Measurements from ENCODE around the gene CFAP99. TPM values are rescaled to one million over a fixed set of nuclear protein-coding genes. Genes with fewer than 3 reads are reported as not detected.

The CFAP99 gene
- polyA plus RNA-seq, 1 donor = 0.09 TPM

DNA sequence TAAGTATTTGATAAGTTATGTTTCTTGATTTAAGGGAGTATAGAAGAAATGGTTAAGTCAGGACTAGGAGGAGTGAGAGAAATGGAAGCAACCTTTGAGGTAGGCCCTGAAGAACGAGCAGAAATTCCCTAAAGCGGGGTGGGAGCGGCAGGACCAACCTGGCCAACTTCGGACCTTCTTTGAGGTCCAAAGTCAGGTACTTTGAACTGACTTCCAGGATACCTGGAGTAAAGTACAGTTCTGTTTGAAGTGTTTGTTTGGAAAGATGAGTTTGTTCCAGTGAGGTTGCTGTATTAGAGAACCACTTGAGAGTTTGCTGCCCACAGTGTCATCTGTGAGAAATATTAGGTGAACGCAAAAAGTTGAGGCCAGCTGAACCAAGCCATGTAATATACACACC lies 61.9 kb downstream of the CFAP99 start:
- Histone ChIP-seq H3K27me3 (ENCODE audit: control insufficient read depth, insufficient read depth, low read length) (no peaks in the 10 kb centered on the region), H3K36me3 (ENCODE audit: control insufficient read depth, insufficient read depth, low read length) (no peaks in the 10 kb centered on the region), H3K27ac (ENCODE audit: low read length) (no peak overlapping the region), H3K9me3 (ENCODE audit: control insufficient read depth, low read depth, low read length) (no peaks in the 10 kb centered on the region), H3K4me3 (ENCODE audit: low read length) (no peak overlapping the region), H3K4me1 (ENCODE audit: control insufficient read depth, insufficient read depth, low read length) (peaks cover 47% of the 10 kb centered on the region)
- no CpG with 5 or more reads among the region's 5 CpGs for WGBS (ENCODE audit: insufficient coverage, low lambda C conversion rate)
- no peak for DNase-seq

GRCh38 chr4:2482192-2482591 lies 63.4 kb downstream of the CFAP99 start:
- no peaks in the 10 kb centered on the region for H3K36me3 ChIP-seq (ENCODE audit: control insufficient read depth, insufficient read depth, low read length)
- H3K27ac ChIP-seq (ENCODE audit: low read length) = no peak overlapping the region
- no CpG with 5 or more reads among the region's 4 CpGs for WGBS (ENCODE audit: insufficient coverage, low lambda C conversion rate)
- H3K9me3 ChIP-seq (ENCODE audit: control insufficient read depth, low read depth, low read length) = no peaks in the 10 kb centered on the region
- DNase-seq = no peak
- peaks cover 45% of the 10 kb centered on the region for H3K4me1 ChIP-seq (ENCODE audit: control insufficient read depth, insufficient read depth, low read length)
- H3K4me3 ChIP-seq (ENCODE audit: low read length) = no peak overlapping the region
- H3K27me3 ChIP-seq (ENCODE audit: control insufficient read depth, insufficient read depth, low read length) = no peaks in the 10 kb centered on the region

GRCh38 chr4:2482693-2483092 lies 63.9 kb downstream of the CFAP99 start:
- DNase-seq = peak; percentile 31 to 57
- WGBS (ENCODE audit: insufficient coverage, low lambda C conversion rate) = no CpG with 5 or more reads among the region's 3 CpGs

DNA sequence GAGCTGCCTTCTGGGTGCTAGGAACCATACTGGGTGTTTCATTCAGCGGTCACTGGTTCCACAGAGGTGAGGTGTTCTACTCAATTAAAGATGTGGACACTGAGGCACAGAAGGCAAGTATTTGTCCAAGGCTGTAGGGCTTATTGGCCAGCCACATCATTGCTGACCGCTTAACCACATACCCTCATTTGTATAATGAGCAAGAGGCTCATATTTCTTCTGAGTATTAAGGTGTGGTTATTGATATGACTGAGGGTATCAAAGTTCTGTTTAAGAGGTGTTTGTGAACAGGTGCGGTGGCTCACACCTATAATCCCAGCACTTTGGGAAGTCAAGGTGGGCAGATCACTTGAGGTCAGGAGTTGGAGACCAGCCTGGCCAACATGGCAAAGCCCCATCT lies 64.5 kb downstream of the CFAP99 start:
- Histone ChIP-seq H3K4me1 (ENCODE audit: control insufficient read depth, insufficient read depth, low read length) (peaks cover 44% of the 10 kb centered on the region), H3K36me3 (ENCODE audit: control insufficient read depth, insufficient read depth, low read length) (no peaks in the 10 kb centered on the region), H3K4me3 (ENCODE audit: low read length) (no peak overlapping the region), H3K27me3 (ENCODE audit: control insufficient read depth, insufficient read depth, low read length) (no peaks in the 10 kb centered on the region), H3K9me3 (ENCODE audit: control insufficient read depth, low read depth, low read length) (no peaks in the 10 kb centered on the region), H3K27ac (ENCODE audit: low read length) (no peak overlapping the region)
- WGBS (ENCODE audit: insufficient coverage, low lambda C conversion rate) = no CpG with 5 or more reads among the region's 3 CpGs
- no peak for DNase-seq

More at GRCh38 chr4:2482693-2483092, 63.9 kb downstream of the CFAP99 start:
- Histone ChIP-seq H3K27ac (ENCODE audit: low read length) (no peak overlapping the region), H3K27me3 (ENCODE audit: control insufficient read depth, insufficient read depth, low read length) (no peaks in the 10 kb centered on the region), H3K36me3 (ENCODE audit: control insufficient read depth, insufficient read depth, low read length) (no peaks in the 10 kb centered on the region), H3K4me1 (ENCODE audit: control insufficient read depth, insufficient read depth, low read length) (peaks cover 45% of the 10 kb centered on the region), H3K9me3 (ENCODE audit: control insufficient read depth, low read depth, low read length) (no peaks in the 10 kb centered on the region), H3K4me3 (ENCODE audit: low read length) (no peak overlapping the region)

DNA sequence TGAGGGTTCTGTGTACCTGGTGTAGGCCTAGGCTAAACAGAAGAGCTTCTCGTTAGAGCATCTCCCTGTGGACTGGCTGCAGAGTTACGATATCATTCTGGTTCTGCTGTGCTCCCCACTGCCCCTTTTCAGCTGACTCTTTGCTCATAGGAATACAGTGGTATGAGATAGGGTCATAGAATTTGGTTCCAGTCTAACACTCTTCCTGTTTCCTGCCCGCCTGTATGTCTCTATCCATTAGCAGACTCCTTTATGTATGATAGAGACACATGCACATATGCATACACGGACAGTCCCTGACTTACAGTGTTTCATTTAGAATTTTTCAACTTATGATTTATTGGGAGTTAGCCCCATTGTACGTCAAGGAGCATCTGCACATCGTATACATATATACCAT lies 65.4 kb downstream of the CFAP99 start:
- WGBS (ENCODE audit: insufficient coverage, low lambda C conversion rate) = 92% methylated on average over 2 of the region's 6 CpGs
- no peak for DNase-seq
- Histone ChIP-seq H3K9me3 (ENCODE audit: control insufficient read depth, low read depth, low read length) (no peaks in the 10 kb centered on the region), H3K4me3 (ENCODE audit: low read length) (no peak overlapping the region), H3K4me1 (ENCODE audit: control insufficient read depth, insufficient read depth, low read length) (peaks cover 36% of the 10 kb centered on the region), H3K27me3 (ENCODE audit: control insufficient read depth, insufficient read depth, low read length) (no peaks in the 10 kb centered on the region), H3K36me3 (ENCODE audit: control insufficient read depth, insufficient read depth, low read length) (no peaks in the 10 kb centered on the region), H3K27ac (ENCODE audit: low read length) (no peak overlapping the region)

DNA sequence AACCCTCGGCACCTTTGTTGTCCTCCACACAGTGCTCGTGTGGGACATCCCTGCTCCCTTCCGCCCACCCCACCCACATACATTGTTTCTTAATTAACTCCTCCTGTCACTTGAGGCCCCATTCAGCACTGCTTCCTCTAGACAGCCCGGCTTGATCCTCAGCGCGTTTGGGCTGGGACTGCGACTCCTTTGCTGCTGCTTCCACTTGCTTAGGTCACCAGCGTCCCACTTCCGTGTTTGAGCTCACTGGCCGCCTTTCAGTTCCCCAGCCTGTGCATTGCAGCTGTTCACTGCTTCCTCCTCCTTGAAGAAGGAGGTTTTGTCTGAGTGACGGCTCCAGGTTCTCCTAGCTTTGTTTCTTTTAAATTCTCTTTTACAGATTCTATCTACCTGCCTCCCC lies 66.2 kb downstream of the CFAP99 start:
- 44% methylated on average over 1 of the region's 11 CpGs for WGBS (ENCODE audit: insufficient coverage, low lambda C conversion rate)
- no peaks in the 10 kb centered on the region for H3K9me3 ChIP-seq (ENCODE audit: control insufficient read depth, low read depth, low read length)
- no peak overlapping the region for H3K27ac ChIP-seq (ENCODE audit: low read length)
- peak; percentile 42 to 67 for DNase-seq
- peaks cover 29% of the 10 kb centered on the region for H3K4me1 ChIP-seq (ENCODE audit: control insufficient read depth, insufficient read depth, low read length)
- H3K4me3 ChIP-seq (ENCODE audit: low read length) = no peak overlapping the region
- no peaks in the 10 kb centered on the region for H3K27me3 ChIP-seq (ENCODE audit: control insufficient read depth, insufficient read depth, low read length)
- H3K36me3 ChIP-seq (ENCODE audit: control insufficient read depth, insufficient read depth, low read length) = peaks cover 7% of the 10 kb centered on the region

DNA sequence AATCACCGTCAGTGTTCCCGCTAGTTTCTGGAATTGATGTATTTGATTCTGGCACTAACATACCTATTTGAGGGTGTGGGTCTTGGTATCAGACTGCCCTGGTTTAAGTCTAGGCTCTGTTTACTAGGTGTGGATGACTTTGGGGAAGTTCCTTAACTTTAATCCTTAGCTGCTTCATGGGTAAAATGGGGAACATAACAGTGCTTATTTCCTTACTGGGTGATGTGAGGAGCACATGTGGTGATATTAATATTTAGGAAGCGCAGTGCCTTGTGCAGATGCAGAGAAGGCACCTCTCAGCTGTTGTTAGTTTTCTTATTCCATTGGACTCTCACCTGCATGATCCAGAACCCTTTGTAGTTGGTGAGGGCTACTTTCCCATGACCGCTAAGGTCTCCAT lies 67.2 kb downstream of the CFAP99 start:
- no peak for DNase-seq
- Histone ChIP-seq H3K27ac (ENCODE audit: low read length) (no peak overlapping the region), H3K4me1 (ENCODE audit: control insufficient read depth, insufficient read depth, low read length) (peaks cover 24% of the 10 kb centered on the region), H3K4me3 (ENCODE audit: low read length) (no peak overlapping the region), H3K9me3 (ENCODE audit: control insufficient read depth, low read depth, low read length) (no peaks in the 10 kb centered on the region), H3K36me3 (ENCODE audit: control insufficient read depth, insufficient read depth, low read length) (peaks cover 13% of the 10 kb centered on the region), H3K27me3 (ENCODE audit: control insufficient read depth, insufficient read depth, low read length) (no peaks in the 10 kb centered on the region)
- WGBS (ENCODE audit: insufficient coverage, low lambda C conversion rate) = no CpG with 5 or more reads among the region's 4 CpGs

DNA sequence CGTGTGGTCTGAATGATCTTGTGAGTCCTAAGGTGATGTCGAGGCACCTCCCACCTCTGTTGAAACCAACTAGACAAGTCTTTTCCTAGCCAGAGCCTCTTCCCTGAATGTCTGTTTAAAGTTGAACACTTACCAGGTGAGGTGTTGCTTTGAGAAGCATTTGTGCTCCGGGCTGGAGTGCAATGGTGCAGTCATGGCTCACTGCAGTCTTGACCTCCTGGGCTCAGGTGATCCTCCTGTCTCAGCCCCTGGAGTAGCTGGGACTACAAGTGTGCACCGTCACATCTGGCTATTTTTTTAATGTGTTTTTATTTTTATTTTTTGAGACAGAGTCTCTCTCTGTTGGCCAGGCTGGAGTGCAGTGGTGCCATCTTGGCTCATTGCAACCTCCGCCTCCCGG lies 68.2 kb downstream of the CFAP99 start:
- Histone ChIP-seq H3K9me3 (ENCODE audit: control insufficient read depth, low read depth, low read length) (no peaks in the 10 kb centered on the region), H3K27me3 (ENCODE audit: control insufficient read depth, insufficient read depth, low read length) (no peaks in the 10 kb centered on the region), H3K36me3 (ENCODE audit: control insufficient read depth, insufficient read depth, low read length) (peaks cover 21% of the 10 kb centered on the region), H3K4me3 (ENCODE audit: low read length) (no peak overlapping the region), H3K4me1 (ENCODE audit: control insufficient read depth, insufficient read depth, low read length) (peaks cover 14% of the 10 kb centered on the region), H3K27ac (ENCODE audit: low read length) (no peak overlapping the region)
- no CpG with 5 or more reads among the region's 6 CpGs for WGBS (ENCODE audit: insufficient coverage, low lambda C conversion rate)
- peak in 1 of 2 donors; percentile 54 for DNase-seq

DNA sequence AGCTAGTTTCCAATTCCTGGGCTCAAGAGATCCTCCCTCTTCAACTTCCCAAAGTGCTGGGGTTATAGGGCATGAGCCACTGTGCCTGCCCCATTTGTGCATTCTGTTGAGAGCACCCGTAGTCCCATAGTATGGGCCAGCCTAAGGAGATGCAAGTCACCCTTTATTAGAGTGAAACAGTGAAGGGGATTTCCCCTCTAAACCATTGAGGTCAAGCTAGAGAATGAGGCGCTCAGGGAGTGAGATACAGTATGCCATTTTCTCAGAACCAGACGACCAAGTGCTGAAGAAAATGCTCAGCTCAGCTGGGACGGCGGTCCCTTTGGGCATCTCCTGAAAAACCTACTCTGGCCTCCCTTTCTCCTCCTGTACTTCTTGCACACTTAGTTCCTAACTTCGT lies 68.9 kb downstream of the CFAP99 start:
- WGBS (ENCODE audit: insufficient coverage, low lambda C conversion rate) = 67% methylated on average over 1 of the region's 6 CpGs
- H3K27me3 ChIP-seq (ENCODE audit: control insufficient read depth, insufficient read depth, low read length) = no peaks in the 10 kb centered on the region
- H3K4me3 ChIP-seq (ENCODE audit: low read length) = no peak overlapping the region
- peaks cover 8% of the 10 kb centered on the region for H3K4me1 ChIP-seq (ENCODE audit: control insufficient read depth, insufficient read depth, low read length)
- DNase-seq = no peak
- no peak overlapping the region for H3K27ac ChIP-seq (ENCODE audit: low read length)
- H3K36me3 ChIP-seq (ENCODE audit: control insufficient read depth, insufficient read depth, low read length) = peaks cover 27% of the 10 kb centered on the region
- H3K9me3 ChIP-seq (ENCODE audit: control insufficient read depth, low read depth, low read length) = no peaks in the 10 kb centered on the region

- H3K27ac ChIP-seq (ENCODE audit: low read length) = no peak overlapping the region
- no peaks in the 10 kb centered on the region for H3K4me1 ChIP-seq (ENCODE audit: control insufficient read depth, insufficient read depth, low read length)
- no peak for DNase-seq
Observed at GRCh38 chr4:2489081-2489805, 70.5 kb downstream of the CFAP99 start.

More at GRCh38 chr4:2489081-2489805, 70.5 kb downstream of the CFAP99 start:
- no peaks in the 10 kb centered on the region for H3K9me3 ChIP-seq (ENCODE audit: control insufficient read depth, low read depth, low read length)
- no peak overlapping the region for H3K4me3 ChIP-seq (ENCODE audit: low read length)
- H3K36me3 ChIP-seq (ENCODE audit: control insufficient read depth, insufficient read depth, low read length) = peaks cover 33% of the 10 kb centered on the region
- no CpG with 5 or more reads among the region's 20 CpGs for WGBS (ENCODE audit: insufficient coverage, low lambda C conversion rate)
- no peaks in the 10 kb centered on the region for H3K27me3 ChIP-seq (ENCODE audit: control insufficient read depth, insufficient read depth, low read length)
